Pancreas (tissue), 10 donors: Measurements from ENCODE around the gene ACKR2. TPM values are rescaled to one million over a fixed set of nuclear protein-coding genes. Genes with fewer than 3 reads are reported as not detected.

Experiments used
- ATAC-seq, 4 donors: fragments of 200-7000 bp; cut with Tn5 transposase; one replicate each; pipeline versions ENCODE4 v1.8.0 to v1.9.1; 2020; ENCODE audit warnings: mild to moderate bottlenecking in 4 of 4, moderate library complexity in 4 of 4
- DNase-seq, 6 donors: peaks; one replicate each; pipeline ENCODE4 v3.0.0-alpha.2; 2020
- FAIRE-seq: peaks from 2 replicates; lab custom pipeline; 2012; peaks lifted over from hg19 to GRCh38; lab: Jason Lieb, UNC
- H3K27ac ChIP-seq, 4 donors: fragments of 200-600 bp; sonication (generic); 1 replicate in 3 of 4; 2 replicates in 1 of 4; pipeline versions ENCODE4 v1.5.0 to v1.8.0; 2020
- H3K27me3 ChIP-seq, 4 donors: fragments of 200-600 bp; one replicate each; pipeline ENCODE4 v1.8.0; 2021
- H3K36me3 ChIP-seq, 3 donors: fragments of 200-600 bp; sonication (generic) in 1 of 3; one replicate each; pipeline versions ENCODE4 v1.5.0 to v1.8.0; 2020 to 2021
- H3K4me1 ChIP-seq, 3 donors: fragments of 200-600 bp; one replicate each; pipeline ENCODE4 v1.8.0; 2021
- H3K4me3 ChIP-seq, 4 donors: fragments of 200-600 bp; sonication (generic) in 2 of 4; one replicate each; pipeline versions ENCODE4 v1.5.0 to v1.8.0; 2020 to 2021
- H3K9me3 ChIP-seq, 4 donors: fragments of 200-600 bp; one replicate each; pipeline ENCODE4 v1.8.0; 2021
- CTCF ChIP-seq, 4 donors: fragments of 200-600 bp; sonication (generic) in 3 of 4; IDR thresholded peaks; one replicate each; pipeline versions ENCODE4 v1.5.0 to v1.8.0; 2021; ENCODE audit warnings: antibody characterized with exemption in 4 of 4
- WGBS, 2 donors: extraction: QIAGEN DNeasy Blood & Tissue Kit; methylation state at CpG; one replicate each; pipeline ENCODE4 v1.1.7; 2013; 5-methylcytosine and 5-hydroxymethylcytosine counted together
- intact Hi-C, 3 donors: fragments of 100-400 bp; cut with DNase I; formaldehyde crosslinking; loops; one replicate each; pipeline versions ENCODE4 v1.11.1 to v1.14.2; 2022
- polyA plus RNA-seq, 2 donors: library from polyadenylated mRNA; stranded (reverse); fragments of 200-250 nt; gene quantifications; one replicate each; pipeline ENCODE4 v1.2.3, GENCODE V29; 2013
- total RNA-seq, 6 donors: library from RNA; stranded (reverse); fragmentation: NEBNext Ultra II Directional in 4 of 6; extraction: Animal tissue kit (Norgen Biotek cat#: 25700) in 4 of 6; gene quantifications; one replicate each; pipeline versions ENCODE4 v1.2.1 to v1.2.4, GENCODE V29; 2021 to 2023
- donor health status: healthy with polysubstance abuse.
- donor health status: DM: no; HTN: no; CAD: no; lungs with moderate emphysema.
- donor health status: DM: no; HTN: no; CAD: no.
- donor health status: control.
- donor health status: control.
- donor health status: Bipolar disorder and iron deficiency.
- donor health status: DM: yes; HTN: yes; CAD: no.
- donor health status: DM: no; HTN: no; CAD: no.
- donor health status: DM: no; HTN: no; CAD: no.
- donor health status: DM: yes; HTN: yes; CAD: no.

ACKR2 gene, protein sequence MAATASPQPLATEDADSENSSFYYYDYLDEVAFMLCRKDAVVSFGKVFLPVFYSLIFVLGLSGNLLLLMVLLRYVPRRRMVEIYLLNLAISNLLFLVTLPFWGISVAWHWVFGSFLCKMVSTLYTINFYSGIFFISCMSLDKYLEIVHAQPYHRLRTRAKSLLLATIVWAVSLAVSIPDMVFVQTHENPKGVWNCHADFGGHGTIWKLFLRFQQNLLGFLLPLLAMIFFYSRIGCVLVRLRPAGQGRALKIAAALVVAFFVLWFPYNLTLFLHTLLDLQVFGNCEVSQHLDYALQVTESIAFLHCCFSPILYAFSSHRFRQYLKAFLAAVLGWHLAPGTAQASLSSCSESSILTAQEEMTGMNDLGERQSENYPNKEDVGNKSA
- 1 to 10 TPM in 2 of 6 donors, under 1 TPM in 4; 0.37 to 1.7 (median 0.86) TPM for total RNA-seq
- under 1 TPM; 0.09 to 0.80 TPM for polyA plus RNA-seq

DNA sequence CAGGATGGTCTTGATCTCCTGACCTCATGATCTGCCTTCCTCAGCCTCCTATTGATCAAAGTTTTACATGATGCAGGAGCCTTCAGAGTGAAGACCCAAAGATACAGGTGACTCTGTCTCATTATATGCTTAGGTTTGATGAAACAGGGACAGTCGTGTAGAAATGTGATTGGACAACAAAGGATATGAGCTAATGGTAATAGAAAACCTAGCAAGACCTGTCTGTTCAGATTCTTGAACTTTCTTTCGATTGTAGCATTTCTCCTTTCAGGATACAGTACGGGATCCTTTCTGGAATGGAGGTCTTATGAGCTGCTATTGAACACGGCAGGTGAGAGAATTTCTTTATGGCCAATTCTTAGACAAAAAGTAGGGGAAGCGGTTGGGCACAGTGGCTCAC, at the start of gene ACKR2:
TSS of gene ACKR2 (plus strand) at position 244 of the 400 bp plus-strand sequence. CDS start 55,058 bp downstream, outside the sequence.
- ATAC-seq (no peak), DNase-seq (no peak), FAIRE-seq (no peak)
- no peak within 1 kb of the TSS for H3K27ac ChIP-seq
- H3K4me1 ChIP-seq: peaks cover 0 to 8% (median 5%) of the 10 kb centered on the region in 3 donors
- H3K27me3 ChIP-seq: no peaks in the 10 kb centered on the region
- intact Hi-C loops: no loop called here
- H3K4me3 ChIP-seq: no peak within 1 kb of the TSS
- H3K9me3 ChIP-seq: no peaks in the 10 kb centered on the region
- H3K36me3 ChIP-seq: no peaks in the 10 kb centered on the region
- 87 to 93% methylated on average over 5 of the region's 5 CpGs for WGBS, 2 donors
- no peak for TF ChIP-seq CTCF (IDR thresholded peaks at IDR 0.05)

DNA sequence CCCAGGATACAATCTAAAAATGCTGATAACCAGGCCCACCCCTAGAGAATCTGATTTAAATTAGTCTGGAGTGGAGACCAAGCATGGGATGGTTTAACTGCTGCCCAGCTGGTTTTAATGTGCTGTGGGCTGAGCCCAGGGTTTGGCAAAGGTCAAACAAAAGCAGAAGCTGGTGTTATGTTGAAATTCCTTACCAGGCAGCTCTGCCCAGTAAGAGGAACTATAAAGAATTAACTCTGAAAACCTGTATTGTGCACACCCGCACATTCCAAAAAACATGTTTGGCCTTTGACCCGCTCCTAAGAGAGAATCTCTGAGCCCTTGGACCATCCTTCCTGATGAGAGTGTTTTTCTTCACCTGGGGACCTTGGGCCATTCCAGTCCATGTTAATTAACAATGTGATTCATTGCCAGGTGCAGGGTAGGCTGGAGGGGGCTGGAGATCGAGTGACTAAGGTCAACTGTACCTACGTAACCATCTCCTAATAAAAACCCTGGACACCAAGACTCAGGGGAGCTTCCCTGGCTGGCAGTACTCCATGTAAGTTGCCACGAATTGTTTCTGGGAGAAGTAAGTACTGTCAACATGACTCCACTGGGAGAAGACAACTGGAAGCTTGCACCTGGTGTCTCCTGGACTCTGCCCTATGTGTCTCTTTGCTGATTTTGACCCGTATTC, 47.1 kb upstream of the ACKR2 start:
- DNase-seq: no peak
- Histone ChIP-seq H3K4me1 (peaks cover 0 to 7% (median 0%) of the 10 kb centered on the region in 3 donors), H3K9me3 (no peaks in the 10 kb centered on the region), H3K36me3 (no peaks in the 10 kb centered on the region), H3K27ac (no peak overlapping the region), H3K27me3 (no peaks in the 10 kb centered on the region), H3K4me3 (no peak overlapping the region)
- peak in 2 of 4 donors; percentile 72 to 75 for ATAC-seq
- TF ChIP-seq CTCF (IDR thresholded peaks at IDR 0.05): no peak
- intact Hi-C loops: no loop called here
- WGBS, 2 donors: 78 to 81% methylated on average over 6 of the region's 6 CpGs
- no peak for FAIRE-seq

GRCh38 chr3:42763021-42763420, 46.2 kb upstream of the ACKR2 start:
- no peak for TF ChIP-seq CTCF (IDR thresholded peaks at IDR 0.05)
- Histone ChIP-seq H3K36me3 (no peaks in the 10 kb centered on the region), H3K4me1 (peaks cover 0 to 7% (median 0%) of the 10 kb centered on the region in 3 donors), H3K4me3 (no peak overlapping the region), H3K27me3 (no peaks in the 10 kb centered on the region), H3K27ac (no peak overlapping the region), H3K9me3 (no peaks in the 10 kb centered on the region)
- intact Hi-C loops: no loop called here
- no peak for FAIRE-seq
- WGBS, 2 donors: 46 to 53% methylated on average over 2 of the region's 2 CpGs
- no peak for DNase-seq
- ATAC-seq: peak in 2 of 4 donors; percentile 15 to 56

DNA sequence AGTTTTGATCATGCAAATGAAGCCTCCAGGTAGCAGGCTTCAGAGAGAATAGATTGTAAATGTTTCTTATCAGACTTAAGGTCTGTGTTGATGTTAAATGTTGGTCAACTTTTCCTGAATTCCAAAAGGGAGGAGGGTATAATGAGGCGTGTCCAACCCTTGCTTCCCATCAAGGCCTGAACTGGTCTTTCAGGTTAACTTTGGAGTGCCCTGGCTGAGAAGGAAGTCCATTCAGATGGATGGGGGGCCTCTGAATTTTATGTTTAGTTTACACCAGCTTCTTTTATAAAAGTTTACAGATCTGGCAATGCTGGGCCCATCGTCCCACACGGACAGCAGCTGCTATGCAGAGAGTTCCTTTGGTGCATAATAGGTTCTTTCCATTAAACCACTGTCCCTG, 45.1 kb upstream of the ACKR2 start:
- DNase-seq (no peak), ATAC-seq (no peak), FAIRE-seq (no peak)
- Histone ChIP-seq H3K9me3 (no peaks in the 10 kb centered on the region), H3K4me1 (peaks cover 0 to 7% (median 0%) of the 10 kb centered on the region in 3 donors), H3K4me3 (no peak overlapping the region), H3K27me3 (no peaks in the 10 kb centered on the region), H3K36me3 (no peaks in the 10 kb centered on the region), H3K27ac (no peak overlapping the region)
- intact Hi-C loops: no loop called here
- no peak for TF ChIP-seq CTCF (IDR thresholded peaks at IDR 0.05)
- 76% methylated on average over 3 of the region's 3 CpGs for WGBS, 2 donors
